ENCODE measurements around the gene FLVCR2.
"Not testable (repeated sequence)": the region's sequence is repeated elsewhere in the genome, so short reads cannot be mapped to it uniquely, and the experiment has no call there.

The FLVCR2 gene

GRCh38 chr14:75600100-75600499 is 21.7 kb downstream of the FLVCR2 start:
- peak; percentile 74 to 96 for DNase-seq

GRCh38 chr14:75601061-75601460 is 22.6 kb downstream of the FLVCR2 start:
- DNase-seq, result not testable (repeated sequence)

- DNase-seq, result no peak
Measured at GRCh38 chr14:75602503-75602902, 24.1 kb downstream of the FLVCR2 start.

GRCh38 chr14:75604979-75605851 is 26.8 kb downstream of the FLVCR2 start:
- peak; percentile 82 to 88 for DNase-seq

GRCh38 chr14:75605916-75606315 is 27.5 kb downstream of the FLVCR2 start:
- no peak for DNase-seq

- DNase-seq, result no peak
Measured at GRCh38 chr14:75607044-75607443, 28.6 kb downstream of the FLVCR2 start.

- DNase-seq, result no peak
Measured at GRCh38 chr14:75607842-75608640, 29.6 kb downstream of the FLVCR2 start.

GRCh38 chr14:75609116-75609515 is 30.7 kb downstream of the FLVCR2 start:
- peak in 1 of 2 donors; percentile 69 for DNase-seq

- DNase-seq, result peak; percentile 92 to 99
Measured at GRCh38 chr14:75609606-75610475, 31.4 kb downstream of the FLVCR2 start.

- DNase-seq, result no peak
Measured at GRCh38 chr14:75610834-75611233, 32.4 kb downstream of the FLVCR2 start.

GRCh38 chr14:75612157-75612556 is 33.7 kb downstream of the FLVCR2 start:
- DNase-seq, result no peak

GRCh38 chr14:75614179-75614578 is 35.8 kb downstream of the FLVCR2 start:
- peak; percentile 83 to 98 for DNase-seq

- peak; percentile 88 to 96 for DNase-seq
Measured at GRCh38 chr14:75615200-75615599, 36.8 kb downstream of the FLVCR2 start.

- DNase-seq, result no peak
Measured at GRCh38 chr14:75619548-75619947, 41.1 kb downstream of the FLVCR2 start.

GRCh38 chr14:75625034-75625433 is 46.6 kb downstream of the FLVCR2 start:
- no peak for DNase-seq

GRCh38 chr14:75626396-75626795 is 48.0 kb downstream of the FLVCR2 start:
- DNase-seq, result peak; percentile 53 to 55

GRCh38 chr14:75626863-75627262 is 48.4 kb downstream of the FLVCR2 start:
- DNase-seq, result no peak

- no peak for DNase-seq
Measured at GRCh38 chr14:75627406-75627805, 49.0 kb downstream of the FLVCR2 start.

- DNase-seq, result no peak
Measured at GRCh38 chr14:75628816-75629215, 50.4 kb downstream of the FLVCR2 start.

GRCh38 chr14:75630695-75631452 is 52.5 kb downstream of the FLVCR2 start:
- no peak for DNase-seq

- DNase-seq, result no peak
Measured at GRCh38 chr14:75631453-75631831, 53.0 kb downstream of the FLVCR2 start.

GRCh38 chr14:75634848-75635247 is 56.4 kb downstream of the FLVCR2 start:
- DNase-seq, result no peak

All from inflammatory macrophage treated with lipopolysaccharide for 1 hour (primary cell).